Pulmonary artery endothelial cell (primary cell): ENCODE data around the gene TCAP. TPM values are rescaled to one million over a fixed set of nuclear protein-coding genes. Genes with fewer than 3 reads are reported as not detected.

Experiments used
- DNase-seq: peaks from one replicate; pipeline ENCODE4 v3.0.0-alpha.2; 2011; ENCODE audit warnings: low read depth, low spot score
- total RNA-seq: library from RNA; depleted of rRNA; stranded (reverse); fragments of >200 nt; gene quantifications from 2 replicates; pipeline ENCODE4 v1.2.3, GENCODE V29; 2014

TCAP gene, protein sequence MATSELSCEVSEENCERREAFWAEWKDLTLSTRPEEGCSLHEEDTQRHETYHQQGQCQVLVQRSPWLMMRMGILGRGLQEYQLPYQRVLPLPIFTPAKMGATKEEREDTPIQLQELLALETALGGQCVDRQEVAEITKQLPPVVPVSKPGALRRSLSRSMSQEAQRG
- 0.07 and 0.18 TPM in 2 replicates for total RNA-seq

DNA sequence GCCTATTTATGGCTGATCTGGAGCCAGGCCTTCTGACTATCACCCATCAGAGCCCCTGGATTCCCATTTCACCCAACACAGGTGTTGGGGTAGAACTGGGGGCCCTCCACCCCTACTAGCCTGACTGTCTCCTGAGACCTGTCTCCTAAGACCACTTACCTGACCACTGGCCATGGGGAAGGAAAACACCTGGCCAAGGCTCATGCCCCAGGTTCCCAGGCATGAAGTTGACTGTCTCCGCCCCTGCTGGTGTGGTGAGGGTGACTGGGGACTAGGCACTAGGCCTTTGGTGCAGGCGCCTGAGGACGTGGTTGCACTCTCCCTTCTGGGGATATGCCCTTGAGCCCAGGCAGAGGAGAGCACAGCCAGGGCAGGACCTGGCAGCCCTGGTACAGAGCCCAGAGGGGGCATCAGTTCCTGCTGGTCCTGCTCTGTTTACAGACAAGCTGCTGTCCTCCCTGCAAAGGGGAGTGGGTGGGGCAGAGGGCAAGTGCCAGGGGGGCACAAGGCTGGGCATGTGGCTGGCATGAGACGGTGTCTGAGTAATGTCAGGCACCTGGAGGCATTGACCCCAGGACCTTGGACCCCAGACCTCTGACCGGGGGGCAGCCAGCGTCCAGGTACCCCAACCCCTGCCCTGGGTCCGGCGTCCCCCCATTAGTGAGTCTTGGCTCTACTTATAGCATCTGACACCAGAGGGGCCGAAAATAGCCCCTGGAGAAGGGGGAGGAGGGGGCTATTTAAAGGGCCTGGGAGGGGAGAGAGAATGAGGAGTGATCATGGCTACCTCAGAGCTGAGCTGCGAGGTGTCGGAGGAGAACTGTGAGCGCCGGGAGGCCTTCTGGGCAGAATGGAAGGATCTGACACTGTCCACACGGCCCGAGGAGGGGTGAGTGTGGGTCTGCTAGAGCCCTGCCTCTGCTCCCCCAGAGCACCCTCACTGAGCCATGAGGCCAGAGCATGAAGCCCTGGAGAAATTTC lies at the start of gene TCAP:
TCAP (plus strand) TSS at position 769 of the 981 bp plus-strand sequence; CDS start at position 780, 11 bp downstream.
- no peak for DNase-seq

DNA sequence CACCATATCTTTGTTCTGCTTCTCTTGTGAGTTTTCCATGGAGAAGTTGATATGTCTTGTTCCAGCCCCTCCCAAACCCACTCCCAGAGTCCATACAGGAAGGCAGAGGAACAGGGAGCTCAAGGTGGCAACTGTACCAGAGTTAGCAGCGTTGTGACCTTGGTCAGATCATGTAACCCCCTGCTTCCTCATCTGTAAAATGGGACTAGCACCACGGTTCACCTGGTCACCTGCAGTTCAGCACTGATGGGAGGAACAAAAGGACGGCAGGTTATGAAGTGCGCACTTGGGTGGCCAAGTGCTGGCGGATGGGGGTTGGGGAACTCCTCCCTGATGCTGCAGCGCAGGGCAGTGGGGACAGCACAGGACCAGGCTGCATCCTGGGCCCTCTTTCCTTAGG lies 49.7 kb upstream of the TCAP start:
- no peak for DNase-seq

DNA sequence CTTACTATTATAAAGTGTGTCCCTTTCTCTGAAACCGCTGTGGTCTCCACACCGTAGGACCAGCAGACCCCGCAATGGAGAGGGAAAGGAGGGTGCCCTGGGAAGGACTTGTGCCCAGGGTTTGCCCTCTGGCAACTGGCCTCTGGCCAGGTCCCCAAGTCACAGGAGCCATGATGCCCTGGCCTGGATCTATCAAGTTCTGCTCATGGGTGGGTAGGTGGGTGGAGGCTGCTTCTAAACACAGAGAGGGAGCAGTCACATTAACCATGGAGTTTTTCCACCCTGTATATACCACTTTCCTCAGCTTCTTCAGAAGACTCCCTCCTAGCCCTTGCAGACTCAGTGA lies 48.1 kb upstream of the TCAP start:
- no peak for DNase-seq

DNA sequence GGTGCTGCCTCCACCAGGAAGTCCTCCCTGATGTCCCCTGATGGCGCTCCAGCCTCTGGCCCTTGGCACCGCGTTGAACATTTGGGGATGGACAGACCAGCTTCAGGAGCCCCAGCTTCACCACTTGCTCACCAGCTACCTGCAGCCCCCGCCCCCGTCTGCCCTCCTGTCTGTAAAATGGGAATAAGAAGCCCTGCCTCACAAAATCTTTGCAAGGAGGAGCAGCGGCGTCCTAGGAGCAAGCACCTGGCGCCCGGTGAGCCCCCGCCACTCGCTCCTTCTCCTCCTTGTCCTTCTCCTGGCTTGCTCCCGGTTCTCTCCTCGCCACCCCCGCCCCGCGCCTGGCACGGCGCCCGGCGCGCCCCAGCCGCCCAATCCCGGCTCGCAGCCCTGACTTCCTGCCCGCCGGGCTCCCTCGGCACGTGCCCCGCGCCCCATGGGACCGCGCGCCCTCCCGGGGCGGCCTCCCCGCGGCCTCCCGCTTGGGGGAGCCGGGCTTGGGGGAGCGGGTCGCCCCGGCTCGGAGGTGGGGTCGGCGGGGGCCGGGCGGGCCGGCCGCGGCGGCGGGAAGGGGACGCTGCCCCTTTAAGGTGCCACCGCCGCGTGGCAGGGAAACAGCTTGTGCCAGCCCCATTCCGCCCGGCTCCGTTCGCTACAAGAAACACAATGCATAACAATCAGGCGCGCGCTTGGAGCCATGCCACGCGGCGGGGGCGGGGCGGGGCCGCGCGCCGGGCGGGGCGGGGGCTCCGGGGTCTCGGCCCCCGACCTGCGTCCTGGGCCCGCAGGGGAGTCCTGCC lies 47.5 kb upstream of the TCAP start:
- DNase-seq, result peak; percentile 15

DNA sequence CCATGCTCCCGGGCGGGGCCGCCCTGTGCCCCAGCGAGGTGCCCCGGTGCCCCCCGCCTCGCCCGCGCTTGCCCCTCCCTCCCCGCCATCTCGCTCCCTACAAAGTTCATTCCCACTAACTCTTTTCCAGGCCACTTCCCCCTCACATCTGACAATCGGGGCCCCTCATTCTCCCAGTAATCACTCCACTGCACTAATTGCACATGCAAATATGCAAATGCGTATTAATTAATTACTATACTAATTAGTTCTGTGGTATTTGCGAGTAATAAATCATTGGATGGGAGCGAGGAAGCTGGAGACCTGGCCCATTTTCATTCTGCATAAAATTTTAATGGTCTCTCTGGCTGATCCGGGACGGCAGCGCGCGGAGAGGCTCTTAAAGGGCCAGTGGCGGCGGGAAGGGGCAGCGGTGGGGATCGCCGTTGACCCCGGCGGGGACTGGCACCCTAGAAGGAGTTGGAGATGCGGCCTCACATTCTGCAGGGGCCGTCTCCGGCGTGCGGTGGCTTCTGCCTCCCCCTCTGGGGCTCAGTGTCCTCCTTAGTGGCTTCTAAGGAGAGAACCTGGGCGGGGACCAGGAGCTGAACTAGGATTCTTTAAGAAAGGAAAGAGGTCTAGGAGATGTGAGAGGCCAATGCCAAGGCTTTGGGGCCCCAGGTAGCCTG lies 46.8 kb upstream of the TCAP start:
- DNase-seq, result no peak

DNA sequence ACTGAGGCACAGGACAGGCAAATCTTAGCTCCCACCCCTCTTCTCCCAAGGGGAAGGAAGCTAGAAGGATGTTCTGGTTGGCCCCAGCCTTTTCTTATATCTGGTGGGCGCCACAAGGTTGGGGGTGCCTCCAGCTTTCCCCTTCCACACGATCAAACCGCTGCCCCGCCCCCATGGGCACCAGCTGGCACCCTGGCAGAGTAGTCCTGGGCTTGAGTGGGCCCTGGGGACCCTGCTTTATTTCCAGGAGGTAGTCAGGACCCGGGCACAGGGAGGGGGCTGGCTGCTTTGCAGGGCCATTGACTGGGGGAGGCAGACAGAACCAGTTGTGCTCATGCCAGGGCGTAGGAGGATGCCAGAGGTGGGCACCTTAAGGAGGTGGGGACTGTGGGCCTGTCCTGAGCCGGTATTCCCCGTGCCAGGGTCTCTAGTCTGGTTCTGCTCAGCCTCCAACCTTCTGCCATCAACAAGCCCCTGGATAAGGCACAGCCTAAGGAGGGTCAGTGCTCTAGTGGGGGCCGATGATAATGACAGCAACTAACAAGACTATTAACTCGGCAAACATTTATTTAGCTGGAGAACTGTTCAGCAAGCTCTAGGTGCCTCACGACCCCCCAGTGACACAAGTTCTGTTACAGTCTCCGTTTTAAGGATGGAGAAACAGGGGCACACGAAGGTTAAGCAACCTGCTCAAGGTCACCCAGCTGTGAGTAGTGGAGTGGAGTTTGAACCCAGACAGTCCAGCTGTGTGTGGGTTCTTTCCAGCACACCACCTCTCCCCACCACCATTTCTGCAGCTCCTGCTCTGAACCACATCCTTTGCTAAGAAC lies 46.0 kb upstream of the TCAP start:
- DNase-seq, result no peak

DNA sequence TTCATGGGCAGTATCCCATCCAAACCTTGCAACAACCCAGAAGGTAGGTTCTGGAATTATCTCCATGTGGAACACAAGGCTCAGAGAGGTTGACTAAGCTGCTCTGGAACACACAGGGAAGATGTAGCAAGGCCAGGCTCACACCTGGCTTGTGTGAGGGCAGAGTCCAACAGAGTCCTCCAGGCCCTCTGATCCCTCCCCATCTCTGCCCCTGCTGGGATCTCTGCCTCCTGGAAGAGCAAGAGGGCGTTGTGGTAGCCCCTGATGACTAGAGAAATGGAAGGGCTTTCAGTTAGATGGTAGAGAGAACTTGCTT lies 45.4 kb upstream of the TCAP start:
- DNase-seq, result no peak

DNA sequence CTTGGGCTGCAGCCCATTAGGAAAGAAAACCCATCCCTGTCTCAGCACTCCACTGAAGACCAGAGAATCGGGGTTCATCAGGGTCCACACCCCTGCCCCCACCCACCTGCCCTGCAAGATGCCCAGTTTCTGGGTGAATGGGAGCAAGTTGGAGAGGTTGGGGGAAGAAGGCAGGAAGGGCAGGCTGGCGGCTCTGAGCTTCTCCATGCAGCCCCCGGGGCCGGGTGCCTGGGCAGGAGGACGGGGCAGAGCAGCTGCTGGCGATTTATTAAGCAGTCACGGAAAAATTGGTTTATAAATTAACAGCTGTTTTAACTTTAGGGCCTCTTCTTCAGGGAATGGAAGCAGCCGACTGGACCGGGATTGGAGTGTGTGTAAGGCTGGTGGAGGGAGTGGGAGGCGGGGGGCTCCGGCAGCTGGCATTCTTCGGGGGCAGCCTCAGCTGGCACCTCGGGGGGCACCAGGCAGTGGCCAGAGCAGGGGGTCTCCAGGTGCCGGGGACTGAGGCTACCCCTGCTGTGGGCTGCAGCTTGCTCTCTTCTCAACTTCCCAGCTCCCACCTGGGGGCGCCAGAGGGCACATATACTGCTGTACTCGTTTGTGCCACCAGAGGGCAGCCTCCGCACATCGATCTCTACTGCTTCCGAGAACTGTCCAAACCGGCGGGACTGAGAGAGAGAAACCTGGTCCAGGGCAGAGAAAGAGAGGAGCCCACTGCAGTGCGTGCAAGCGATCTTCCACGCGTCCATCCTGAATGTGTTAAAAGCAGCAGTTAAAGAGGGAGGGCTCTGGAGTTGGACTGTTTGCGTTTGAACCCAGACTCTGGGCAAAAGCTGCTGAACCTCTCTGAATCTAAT lies 43.4 kb upstream of the TCAP start:
- peak; percentile 29 for DNase-seq

DNA sequence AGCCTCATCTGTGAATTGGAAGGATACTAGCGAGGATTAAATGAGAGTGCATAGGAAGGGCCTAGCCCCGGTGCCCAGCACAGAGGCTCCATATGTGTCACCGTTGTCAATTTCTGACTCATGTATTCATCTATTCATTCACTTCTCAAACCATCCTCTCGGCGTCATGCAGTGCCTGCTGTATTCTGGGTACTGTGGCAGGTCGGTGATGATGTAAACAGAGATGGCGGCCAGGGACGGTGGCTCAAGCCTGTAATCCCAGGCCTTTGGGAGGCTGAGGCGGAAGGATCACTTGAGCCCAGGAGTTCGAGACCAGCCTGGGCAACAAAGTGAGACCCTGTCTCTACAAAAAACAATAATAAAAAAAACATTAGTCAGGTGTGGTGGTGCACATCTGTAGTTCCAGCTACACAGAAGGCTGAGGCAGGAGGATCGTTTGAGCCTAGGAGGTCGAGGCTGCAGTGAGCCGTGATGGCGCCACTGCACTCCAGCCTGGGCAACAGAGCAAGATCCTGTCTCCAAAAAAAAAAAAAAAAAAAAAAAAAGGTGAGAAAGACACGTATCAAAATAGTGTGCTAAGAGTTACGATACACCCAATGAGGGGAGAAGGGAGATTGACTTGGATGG lies 42.7 kb upstream of the TCAP start:
- DNase-seq, result no peak

DNA sequence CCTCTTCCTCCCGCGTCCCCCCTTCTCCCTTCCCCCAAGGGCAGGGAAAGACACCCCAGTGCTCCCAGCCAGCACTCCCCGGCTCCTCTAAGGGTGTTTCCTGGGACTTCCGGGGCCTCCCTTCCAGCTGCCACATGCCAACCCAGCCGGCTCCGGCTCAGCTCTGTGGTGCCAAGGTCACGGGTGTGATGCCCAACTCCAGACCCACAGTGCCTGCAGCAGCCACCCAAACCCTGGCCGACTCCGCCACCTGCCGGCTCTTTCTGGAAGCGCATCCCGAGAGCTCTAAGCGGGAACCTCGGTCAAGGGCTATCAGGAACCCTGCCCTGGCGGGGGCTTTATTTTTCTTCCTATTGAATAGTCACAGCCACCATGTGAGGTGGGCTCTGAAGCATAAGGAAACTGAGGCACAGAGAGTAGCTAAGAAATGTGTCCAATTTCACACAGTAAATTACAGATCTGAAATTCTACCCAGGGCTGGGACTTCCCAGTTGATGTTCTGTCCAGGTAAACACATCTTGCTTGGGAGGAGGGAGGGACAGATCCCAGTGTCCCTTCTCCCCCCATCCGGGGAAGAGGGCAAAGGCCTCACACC lies 41.7 kb upstream of the TCAP start:
- DNase-seq, result no peak

DNA sequence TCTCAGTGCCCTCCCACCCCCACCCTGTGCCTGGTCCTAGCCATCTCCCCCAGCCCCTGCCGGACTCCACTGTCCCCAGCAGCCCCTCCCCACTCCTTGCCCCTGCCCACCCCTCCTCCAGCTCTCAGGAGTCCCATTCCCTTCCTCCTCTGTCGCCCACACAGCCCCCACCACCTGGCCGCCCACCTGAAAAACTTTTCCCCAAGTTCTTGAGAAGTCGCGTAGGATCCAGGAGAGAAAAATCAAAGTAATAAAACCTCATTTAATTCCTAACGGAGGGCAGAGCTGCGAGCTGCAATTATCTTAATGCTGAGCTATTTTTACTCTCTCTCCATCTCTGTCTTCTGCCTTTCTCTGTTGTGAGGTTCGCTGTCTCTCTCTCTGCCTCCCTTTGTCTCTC lies 40.8 kb upstream of the TCAP start:
- no peak for DNase-seq

DNA sequence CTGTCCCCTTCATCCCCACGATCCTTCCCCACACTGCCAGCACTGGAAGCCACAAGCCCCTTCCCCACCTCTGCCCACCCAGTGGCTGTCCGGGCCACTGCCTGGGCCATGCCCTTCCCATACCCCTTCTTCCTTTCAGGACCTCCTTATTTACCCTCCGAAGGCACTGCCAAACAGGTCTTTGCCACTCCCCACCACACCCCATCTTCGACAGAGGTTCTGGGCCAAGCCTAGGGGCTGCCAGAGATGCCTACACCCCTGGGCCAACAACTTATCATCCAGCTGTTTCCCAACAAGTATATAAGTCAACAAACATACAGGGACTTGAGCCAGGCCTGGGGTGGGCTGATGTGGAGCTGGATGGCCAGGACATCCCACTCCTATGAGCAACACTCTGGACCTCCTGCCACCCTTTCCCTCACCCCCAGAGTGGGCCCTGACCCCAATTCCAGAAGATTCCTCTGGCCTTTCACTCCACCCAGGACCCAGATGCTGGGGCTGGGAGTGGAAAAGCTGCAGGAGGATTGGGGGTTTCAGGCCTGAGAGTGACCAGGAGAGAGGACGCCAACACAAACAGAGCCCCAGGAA lies 39.9 kb upstream of the TCAP start:
- no peak for DNase-seq

DNA sequence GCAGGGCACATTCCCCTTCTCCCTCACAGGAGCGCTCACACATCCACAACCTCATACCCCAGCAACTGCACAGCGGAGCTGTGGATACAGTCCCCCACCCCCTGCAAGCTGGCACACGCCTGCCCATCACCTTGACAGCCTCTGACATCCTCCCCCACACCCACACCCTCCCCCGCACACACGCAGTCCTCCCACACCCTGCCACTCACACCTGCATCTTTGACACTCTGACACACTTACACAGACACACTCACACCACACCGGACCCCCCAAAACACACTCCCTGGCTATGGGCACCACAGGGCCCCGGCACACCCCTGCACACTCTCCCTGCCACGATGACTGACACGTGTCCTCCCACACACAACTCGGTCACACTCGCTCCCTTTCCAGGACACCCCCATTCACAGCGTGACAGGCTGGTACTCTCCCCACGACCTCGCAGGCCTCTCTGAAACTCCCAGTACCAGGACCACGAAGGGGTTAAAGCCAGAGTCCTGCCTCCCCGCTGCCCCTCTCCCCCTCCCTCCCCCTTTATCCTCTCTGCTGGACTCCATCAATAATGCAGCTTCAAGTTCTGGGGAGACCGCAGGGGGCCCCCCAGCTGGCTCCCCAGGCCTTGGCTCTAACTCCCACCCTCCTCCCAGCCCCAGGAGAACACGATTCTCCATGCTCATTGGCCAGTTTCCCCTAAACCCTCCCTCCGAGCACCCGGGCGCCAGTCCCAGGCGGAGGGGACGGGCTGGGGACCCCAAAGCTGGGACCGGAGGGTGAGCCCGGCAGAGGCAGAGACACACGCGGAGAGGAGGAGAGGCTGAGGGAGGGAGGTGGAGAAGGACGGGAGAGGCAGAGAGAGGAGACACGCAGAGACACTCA lies 38.7 kb upstream of the TCAP start, which contains the start of gene PPP1R1B:
PPP1R1B (plus strand) TSS at position 782 of the 876 bp plus-strand sequence. CDS start 441 bp downstream, outside the sequence.
- DNase-seq, result no peak

DNA sequence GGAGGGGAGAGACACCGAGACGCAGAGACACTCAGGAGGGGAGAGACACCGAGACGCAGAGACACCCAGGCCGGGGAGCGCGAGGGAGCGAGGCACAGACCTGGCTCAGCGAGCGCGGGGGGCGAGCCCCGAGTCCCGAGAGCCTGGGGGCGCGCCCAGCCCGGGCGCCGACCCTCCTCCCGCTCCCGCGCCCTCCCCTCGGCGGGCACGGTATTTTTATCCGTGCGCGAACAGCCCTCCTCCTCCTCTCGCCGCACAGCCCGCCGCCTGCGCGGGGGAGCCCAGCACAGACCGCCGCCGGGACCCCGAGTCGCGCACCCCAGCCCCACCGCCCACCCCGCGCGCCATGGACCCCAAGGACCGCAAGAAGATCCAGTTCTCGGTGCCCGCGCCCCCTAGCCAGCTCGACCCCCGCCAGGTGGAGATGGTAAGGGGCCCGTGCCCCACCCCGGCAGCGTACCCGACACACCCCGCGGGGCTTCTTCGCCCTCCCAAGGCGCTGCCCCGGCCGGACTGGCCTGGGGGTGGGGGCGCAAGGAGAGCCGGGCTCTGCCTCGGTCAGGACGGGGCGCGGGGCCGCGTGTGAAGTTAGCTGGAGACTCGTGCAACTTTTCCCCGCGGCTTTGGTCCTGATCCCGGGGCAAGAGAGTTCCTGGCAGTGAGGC lies 38.0 kb upstream of the TCAP start:
- DNase-seq, result no peak

DNA sequence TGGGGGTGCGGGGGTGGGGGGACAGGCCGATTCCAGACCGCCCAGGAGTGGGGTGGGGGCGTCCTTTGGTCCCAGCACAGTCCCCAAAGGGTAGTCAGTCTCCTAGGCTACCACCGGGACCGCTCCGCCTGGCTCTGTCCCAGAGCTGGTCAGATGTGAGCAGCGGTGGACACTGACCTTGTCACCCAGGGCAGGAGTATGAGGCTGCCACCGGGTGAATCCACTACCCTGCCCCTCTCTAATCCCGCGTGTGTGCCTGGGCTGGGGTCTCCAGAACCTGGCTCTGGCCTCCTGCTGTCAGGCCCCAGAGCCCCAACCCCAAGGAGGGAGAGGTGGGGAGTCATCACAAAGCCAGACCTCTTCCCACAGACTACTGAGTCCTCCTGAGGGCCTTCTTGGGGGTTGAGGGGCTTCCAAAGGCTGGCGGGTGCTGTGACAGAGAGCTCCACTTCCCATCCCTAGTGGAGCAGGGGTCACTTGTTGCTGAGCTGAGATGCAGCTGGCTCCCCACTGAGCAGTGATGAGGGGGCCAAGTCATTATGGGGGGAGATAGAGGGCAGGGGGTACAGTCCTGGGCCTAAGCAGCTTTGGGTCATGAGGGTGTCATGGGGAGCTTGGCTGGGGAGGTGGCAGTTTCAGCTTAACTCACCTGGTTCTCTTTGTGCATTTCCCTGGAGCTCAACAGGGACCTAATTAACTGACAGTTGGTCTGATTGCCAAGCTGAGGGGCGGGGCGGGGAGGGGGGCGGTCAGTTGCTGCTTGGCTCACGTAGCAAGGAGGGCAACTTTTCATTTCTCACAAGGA lies 37.2 kb upstream of the TCAP start:
- no peak for DNase-seq
